HG03135 (cell line): ENCODE data around the gene ZNF615.
"Not testable (repeated sequence)": the region's sequence is repeated elsewhere in the genome, so short reads cannot be mapped to it uniquely, and the experiment has no call there.

Experiments used
- ATAC-seq: cut with Tn5 transposase; IDR thresholded peaks from one replicate; pipeline ENCODE4 v1.9.1; 2021; ENCODE audit warnings: mild to moderate bottlenecking, moderate library complexity; ENCODE audit not compliant: unreplicated experiment

Gene ZNF615

DNA sequence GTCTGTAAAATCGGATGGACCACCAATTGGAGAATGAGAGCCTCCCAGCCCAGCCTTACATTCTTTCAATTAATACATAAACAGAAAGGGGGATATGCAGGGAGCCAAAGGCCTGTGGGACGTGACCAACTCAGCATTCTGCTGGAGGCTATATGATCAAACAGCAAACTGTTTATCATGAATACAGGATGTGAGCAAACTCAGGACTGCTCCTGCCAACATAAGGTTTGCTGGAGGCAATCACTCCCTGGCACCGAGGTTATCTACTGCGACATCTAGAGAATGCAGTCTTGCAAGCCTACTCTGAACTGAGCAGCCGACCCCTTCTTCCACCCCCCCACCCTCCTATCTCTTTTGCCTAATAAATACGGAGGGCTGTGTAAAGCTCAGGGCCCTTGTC, 27.1 kb downstream of the ZNF615 start:
- not testable (repeated sequence) for ATAC-seq

DNA sequence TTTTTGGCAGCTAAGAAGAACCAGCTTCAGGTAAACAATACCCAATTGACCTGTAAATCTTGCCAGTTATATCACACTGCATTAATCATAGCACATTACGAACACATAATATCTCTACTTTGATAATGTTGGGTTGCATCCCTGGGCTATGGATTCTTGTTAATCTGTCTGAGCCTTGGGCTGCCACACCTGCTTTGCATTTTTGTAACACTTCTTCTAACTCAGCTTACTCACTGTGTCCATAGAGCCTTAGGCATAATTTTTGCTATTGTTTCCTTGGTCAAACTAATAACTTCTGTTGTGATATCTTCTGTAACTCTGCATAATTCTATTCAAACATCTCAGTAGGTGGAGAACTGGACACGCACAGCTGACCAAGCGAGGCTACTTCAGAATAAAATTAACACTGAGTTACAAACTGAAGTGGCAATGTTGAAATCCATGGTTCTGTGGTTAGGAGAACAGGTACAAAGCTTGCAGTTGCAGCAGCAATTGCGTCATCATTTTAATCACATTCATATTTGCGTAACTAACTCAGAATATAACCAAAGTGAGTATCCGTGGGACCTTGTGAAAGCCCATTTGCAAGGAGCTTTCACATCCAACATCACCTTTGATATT, 27.8 kb downstream of the ZNF615 start:
- ATAC-seq = no peak

- ATAC-seq = no peak
Observed at GRCh38 chr19:51978882-51979281, 29.1 kb downstream of the ZNF615 start.

- ATAC-seq = no peak
Observed at GRCh38 chr19:51977346-51977745, 30.7 kb downstream of the ZNF615 start.

- ATAC-seq = no peak
Observed at GRCh38 chr19:51976852-51977251, 31.2 kb downstream of the ZNF615 start.

- ATAC-seq = not testable (repeated sequence)
Observed at GRCh38 chr19:51975787-51976186, 32.2 kb downstream of the ZNF615 start.

GRCh38 chr19:51971624-51972023, 36.4 kb downstream of the ZNF615 start:
- ATAC-seq = no peak

DNA sequence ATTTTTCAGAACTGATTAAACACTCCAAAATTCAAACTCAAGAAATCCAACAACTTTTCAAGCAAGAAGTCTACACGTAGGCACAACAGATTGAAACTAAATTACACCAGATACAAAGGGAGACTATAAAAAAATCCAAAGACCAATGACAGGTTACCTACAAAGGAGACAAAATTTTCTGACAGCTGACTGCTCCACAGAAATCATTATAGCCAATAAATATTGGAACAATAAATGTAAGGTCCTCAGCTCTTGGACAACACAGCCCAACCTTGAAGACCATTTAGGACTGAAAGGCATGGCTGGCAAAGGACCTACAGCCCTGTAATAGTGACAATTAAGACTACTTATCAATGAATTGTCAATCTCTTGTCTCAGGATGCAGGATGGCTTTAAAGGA, 37.3 kb downstream of the ZNF615 start:
- no peak for ATAC-seq

GRCh38 chr19:51965583-51965982, 42.4 kb downstream of the ZNF615 start:
- no peak for ATAC-seq

DNA sequence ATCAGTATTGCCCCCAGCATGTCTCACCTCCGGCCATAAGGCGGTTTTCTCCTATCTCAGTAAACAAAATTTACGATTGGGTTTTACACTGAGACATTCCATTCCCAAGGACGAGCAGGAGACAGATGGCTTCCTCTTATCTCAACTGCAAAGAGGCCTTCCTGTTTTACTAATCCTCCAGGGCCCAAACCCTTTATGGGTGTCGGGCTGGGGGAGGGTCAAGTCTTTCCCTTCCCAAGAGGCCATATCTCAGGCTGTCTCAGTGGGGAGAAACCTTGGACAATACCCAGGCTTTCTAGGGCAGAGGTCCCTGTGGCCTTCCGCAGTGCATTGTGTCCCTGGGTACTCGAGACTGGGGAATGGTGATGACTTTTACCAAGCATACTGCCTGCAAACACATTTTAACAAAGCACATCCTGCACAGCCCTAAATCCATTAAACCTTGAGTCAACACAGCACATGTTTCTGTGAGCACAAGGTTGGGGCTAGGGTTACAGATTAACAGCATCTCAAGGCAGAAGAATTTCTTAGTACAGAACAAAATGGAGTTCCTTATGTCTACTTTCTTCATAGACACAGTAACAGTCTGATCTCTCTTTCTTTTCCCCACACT, 47.3 kb downstream of the ZNF615 start:
- ATAC-seq = not testable (repeated sequence)

- no peak for ATAC-seq
Observed at GRCh38 chr19:51959791-51960190, 48.2 kb downstream of the ZNF615 start.

DNA sequence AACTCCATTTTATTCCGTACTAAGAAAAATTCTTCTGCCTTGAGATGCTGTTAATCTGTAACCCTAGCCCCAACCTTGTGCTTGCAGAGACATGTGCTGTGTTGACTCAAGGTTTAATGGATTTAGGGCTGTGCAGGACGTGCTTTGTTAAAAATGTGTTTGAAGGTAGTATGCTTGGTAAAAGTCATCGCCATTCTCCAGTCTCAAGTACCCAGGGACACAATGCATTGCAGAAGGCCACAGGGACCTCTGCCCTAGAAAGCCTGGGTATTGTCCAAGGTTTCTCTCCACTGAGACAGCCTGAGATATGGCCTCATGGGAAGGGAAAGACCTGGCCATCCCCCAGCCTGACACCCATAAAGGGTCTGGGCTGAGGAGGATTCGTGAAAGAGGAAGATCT, 50.2 kb downstream of the ZNF615 start:
- ATAC-seq = not testable (repeated sequence)

GRCh38 chr19:51948975-51949374, 59.0 kb downstream of the ZNF615 start:
- no peak for ATAC-seq

GRCh38 chr19:51946602-51947001, 61.4 kb downstream of the ZNF615 start:
- no peak for ATAC-seq

DNA sequence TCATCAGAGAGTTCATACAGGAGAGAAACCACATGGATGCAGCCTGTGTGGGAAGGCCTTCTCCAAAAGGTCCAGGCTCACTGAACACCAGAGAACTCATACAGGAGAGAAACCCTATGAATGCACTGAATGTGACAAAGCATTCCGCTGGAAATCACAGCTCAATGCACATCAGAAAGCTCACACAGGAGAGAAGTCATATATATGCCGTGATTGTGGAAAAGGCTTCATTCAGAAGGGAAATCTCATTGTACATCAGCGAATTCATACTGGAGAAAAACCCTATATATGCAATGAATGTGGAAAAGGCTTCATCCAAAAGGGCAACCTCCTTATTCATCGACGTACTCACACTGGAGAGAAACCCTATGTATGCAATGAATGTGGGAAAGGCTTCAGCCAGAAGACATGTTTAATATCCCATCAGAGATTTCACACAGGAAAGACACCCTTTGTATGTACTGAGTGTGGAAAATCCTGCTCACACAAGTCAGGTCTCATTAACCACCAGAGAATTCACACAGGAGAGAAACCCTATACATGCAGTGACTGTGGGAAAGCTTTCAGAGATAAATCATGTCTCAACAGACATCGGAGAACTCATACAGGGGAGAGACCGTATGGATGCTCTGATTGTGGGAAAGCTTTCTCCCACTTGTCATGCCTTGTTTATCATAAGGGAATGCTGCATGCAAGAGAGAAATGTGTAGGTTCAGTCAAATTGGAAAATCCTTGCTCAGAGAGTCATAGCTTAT, 63.0 kb downstream of the ZNF615 start:
- no peak for ATAC-seq
